Caco-2 (cell line): Measurements from ENCODE around the gene USO1. TPM values are rescaled to one million over a fixed set of nuclear protein-coding genes. Genes with fewer than 3 reads are reported as not detected.
"Not testable (repeated sequence)": the region's sequence is repeated elsewhere in the genome, so short reads cannot be mapped to it uniquely, and the experiment has no call there.

Experiments
- BruUV-seq: library from RNA; stranded (reverse); fragments of 400-500 nt; replicated peaks from 2 replicates; lab custom pipeline; 2021; lab: Mats Ljungman, UMichigan
- CTCF ChIA-PET: fragments of 300-600 bp; sonication (Branson Sonifier 250); formaldehyde crosslinking; loops from one replicate; lab custom pipeline; 2022; ENCODE audit warnings: antibody characterized with exemption; lab: Charles Lee
- POLR2A ChIA-PET: fragments of 300-600 bp; sonication (Branson Sonifier 250); formaldehyde crosslinking; loops from one replicate; lab custom pipeline; 2022; ENCODE audit warnings: antibody characterized with exemption; lab: Charles Lee
- DNase-seq, 2 experiments: peaks; one replicate each; pipeline versions ENCODE4 v3.0.0 to v3.0.0-alpha.2; 2020 to 2022
- H3K27me3 ChIP-seq: replicated peaks from 2 replicates; pipeline ENCODE4 v1.6.0; 2011; ENCODE audit warnings: low read length; ENCODE audit not compliant: control insufficient read depth, insufficient read depth
- H3K36me3 ChIP-seq: 2 replicates; pipeline ENCODE4 v1.5.1; 2011; ENCODE audit warnings: low read length; ENCODE audit not compliant: control insufficient read depth, insufficient read depth
- H3K4me1 ChIP-seq: fragments of 250-450 bp; sonication (Bioruptor Pico); 2 replicates; pipeline ENCODE4 v1.5.1; 2020; ENCODE audit warnings: mild to moderate bottlenecking
- H3K4me3 ChIP-seq: 2 replicates; pipeline ENCODE4 v1.5.1; 2011; ENCODE audit warnings: low read depth, mild to moderate bottlenecking, control low read depth, low read length
- H3K9me3 ChIP-seq: fragments of 250-450 bp; sonication (Bioruptor Pico); 2 replicates; pipeline ENCODE4 v1.5.1; 2020; ENCODE audit warnings: mild to moderate bottlenecking, moderate library complexity
- H3K27ac Mint-ChIP-seq: one replicate; pipeline ENCODE4 v1.8.0; 2022; ENCODE audit warnings: mixed read lengths; ENCODE audit not compliant: unreplicated experiment
- H3K27me3 Mint-ChIP-seq: one replicate; pipeline ENCODE4 v1.8.0; 2022; ENCODE audit warnings: mixed read lengths; ENCODE audit not compliant: insufficient read depth, unreplicated experiment
- H3K36me3 Mint-ChIP-seq: one replicate; pipeline ENCODE4 v1.8.0; 2022; ENCODE audit warnings: mild to moderate bottlenecking, mixed read lengths; ENCODE audit not compliant: insufficient read depth, unreplicated experiment
- H3K4me1 Mint-ChIP-seq: one replicate; pipeline ENCODE4 v1.8.0; 2022; ENCODE audit warnings: low read depth, mixed read lengths; ENCODE audit not compliant: unreplicated experiment
- H3K4me3 Mint-ChIP-seq: one replicate; pipeline ENCODE4 v1.8.0; 2022; ENCODE audit warnings: mild to moderate bottlenecking, moderate library complexity, mixed read lengths; ENCODE audit not compliant: unreplicated experiment
- H3K9me3 Mint-ChIP-seq: one replicate; pipeline ENCODE4 v1.8.0; 2022; ENCODE audit warnings: mixed read lengths; ENCODE audit not compliant: unreplicated experiment
- CTCF ChIP-seq, 2 experiments: fragments of 200-600 bp in 1 of 2; IDR thresholded peaks; 1 replicate in 1 of 2; 2 replicates in 1 of 2; pipeline versions ENCODE4 v1.5.1 to v1.8.0; 2011 to 2022; ENCODE audit warnings: antibody characterized with exemption in 1 of 2, control low read depth in 1 of 2, inconsistent platforms in 1 of 2, low read depth in 1 of 2, low read length in 1 of 2, mild to moderate bottlenecking in 1 of 2, moderate library complexity in 1 of 2; ENCODE audit not compliant: insufficient read depth in 1 of 2, severe bottlenecking in 1 of 2, unreplicated experiment in 1 of 2
- intact Hi-C: fragments of 100-400 bp; cut with micrococcal nuclease; formaldehyde crosslinking; loops from one replicate; pipeline ENCODE4 v1.10.0; 2022; ENCODE audit not compliant: unreplicated experiment
- total RNA-seq: library from RNA; stranded (reverse); gene quantifications from 2 replicates; pipeline ENCODE4 v1.2.3, GENCODE V29; 2022

USO1 gene
- total RNA-seq, 1 experiment from 2014 or later: 59.7 TPM

DNA sequence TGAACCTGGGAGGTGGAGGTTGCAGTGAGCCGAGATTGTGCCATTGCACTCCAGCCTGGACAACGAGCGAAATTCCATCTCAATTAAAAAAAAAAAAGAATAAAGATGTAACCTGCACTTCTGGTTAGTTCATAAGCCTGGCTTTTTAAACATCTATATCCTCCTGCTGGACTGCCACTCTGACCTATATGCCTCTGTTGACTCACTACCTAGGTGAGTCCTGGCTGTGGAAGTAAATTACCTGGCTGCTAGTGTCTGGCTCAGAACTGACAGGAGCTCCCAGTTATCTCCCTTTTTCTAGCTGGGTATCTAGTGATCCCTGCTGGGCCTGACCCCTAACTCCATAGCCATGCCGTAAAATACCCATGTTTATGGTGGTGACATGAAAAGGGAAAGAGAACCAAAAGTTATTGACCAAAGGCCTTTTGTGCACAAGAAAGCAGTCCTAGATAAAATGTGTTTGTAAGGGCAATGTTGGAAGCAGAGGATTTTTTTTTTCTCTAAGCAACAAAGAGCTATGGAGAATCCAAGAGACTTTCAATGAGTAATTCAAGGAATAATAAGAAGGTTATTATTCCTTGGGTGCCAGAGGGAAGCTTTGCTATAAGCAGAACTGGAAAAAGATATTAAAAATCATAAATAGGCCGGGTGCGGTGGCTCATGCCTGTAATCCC, 40.8 kb upstream of the USO1 start:
- CTCF ChIA-PET: no interaction called here
- H3K4me3 Mint-ChIP-seq: no peak overlapping the region
- no peak for DNase-seq
- H3K27me3 Mint-ChIP-seq: no peaks in the 10 kb centered on the region
- no peaks in the 10 kb centered on the region for H3K27me3 ChIP-seq
- no peak overlapping the region for H3K4me3 ChIP-seq
- POLR2A ChIA-PET: interaction anchor here (0.6 kb wide), 1 partner anchor 164 kb away, joined by 3 read pairs; no protein-coding TSS in a partner anchor
- H3K9me3 ChIP-seq: no peaks in the 10 kb centered on the region; the same call in 1 of the 2 replicates
- H3K27ac Mint-ChIP-seq: no peak overlapping the region
- no peaks in the 10 kb centered on the region for H3K36me3 ChIP-seq
- no TSS peak for BruUV-seq
- no peaks in the 10 kb centered on the region for H3K9me3 Mint-ChIP-seq
- H3K4me1 ChIP-seq: no peaks in the 10 kb centered on the region
- intact Hi-C loops: no loop called here
- TF ChIP-seq CTCF (IDR thresholded peaks at IDR 0.05; ENCODE audit: insufficient read depth in 1 of 2, low read depth in 1 of 2, low read length in 1 of 2, severe bottlenecking in 1 of 2, unreplicated experiment in 1 of 2): no peak
- H3K36me3 Mint-ChIP-seq: no peaks in the 10 kb centered on the region
- H3K4me1 Mint-ChIP-seq: no peaks in the 10 kb centered on the region

GRCh38 chr4:75685546-75686189, 38.7 kb upstream of the USO1 start:
- Mint-ChIP-seq H3K4me1 (no peaks in the 10 kb centered on the region), H3K36me3 (no peaks in the 10 kb centered on the region), H3K9me3 (no peaks in the 10 kb centered on the region), H3K27me3 (no peaks in the 10 kb centered on the region), H3K4me3 (no peak overlapping the region), H3K27ac (no peak overlapping the region)
- CTCF ChIA-PET: interaction anchor here (0.7 kb wide), 1 partner anchor 39 kb away, joined by 3 read pairs; the partner anchor contains the start of gene USO1
- H3K4me3 ChIP-seq: no peak overlapping the region
- no peaks in the 10 kb centered on the region for H3K4me1 ChIP-seq
- no peak for TF ChIP-seq CTCF (IDR thresholded peaks at IDR 0.05; ENCODE audit: insufficient read depth in 1 of 2, low read depth in 1 of 2, low read length in 1 of 2, severe bottlenecking in 1 of 2, unreplicated experiment in 1 of 2)
- no peak for DNase-seq
- H3K27me3 ChIP-seq: no peaks in the 10 kb centered on the region
- BruUV-seq: no TSS peak
- POLR2A ChIA-PET: no interaction called here
- no peaks in the 10 kb centered on the region; the same call in 1 of the 2 replicates for H3K9me3 ChIP-seq
- intact Hi-C loops: no loop called here
- no peaks in the 10 kb centered on the region; the same call in 1 of the 2 replicates for H3K36me3 ChIP-seq

DNA sequence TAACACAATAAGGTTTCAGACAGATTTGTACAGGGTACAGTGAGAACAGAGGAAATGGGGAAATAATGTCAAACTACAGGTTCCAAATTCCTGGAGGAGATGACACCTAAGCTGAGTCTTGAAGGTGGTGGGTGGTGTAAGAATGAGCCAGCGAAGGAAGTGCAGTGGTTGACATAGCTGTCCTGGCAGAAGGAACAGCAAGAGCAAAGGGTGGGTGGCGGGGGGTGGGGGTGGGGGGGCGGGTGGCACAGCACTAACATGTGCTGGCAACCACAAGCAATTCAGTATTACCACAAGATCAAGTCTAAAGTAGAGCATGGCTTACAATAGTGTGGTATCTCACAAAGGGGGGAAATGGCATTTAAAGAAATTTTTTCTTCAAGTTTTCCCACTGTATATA, 38.0 kb upstream of the USO1 start:
- Mint-ChIP-seq H3K27ac (no peak overlapping the region), H3K27me3 (no peaks in the 10 kb centered on the region), H3K4me1 (no peaks in the 10 kb centered on the region), H3K36me3 (no peaks in the 10 kb centered on the region), H3K4me3 (no peak overlapping the region), H3K9me3 (no peaks in the 10 kb centered on the region)
- Histone ChIP-seq H3K27me3 (no peaks in the 10 kb centered on the region), H3K9me3 (no peaks in the 10 kb centered on the region; the same call in 1 of the 2 replicates), H3K4me3 (no peak overlapping the region), H3K36me3 (no peaks in the 10 kb centered on the region; the same call in 1 of the 2 replicates), H3K4me1 (no peaks in the 10 kb centered on the region)
- no peak for TF ChIP-seq CTCF (IDR thresholded peaks at IDR 0.05; ENCODE audit: insufficient read depth in 1 of 2, low read depth in 1 of 2, low read length in 1 of 2, severe bottlenecking in 1 of 2, unreplicated experiment in 1 of 2)
- ChIA-PET CTCF (no interaction called here), POLR2A (no interaction called here)
- BruUV-seq: no TSS peak
- DNase-seq: no peak
- intact Hi-C loops: no loop called here

DNA sequence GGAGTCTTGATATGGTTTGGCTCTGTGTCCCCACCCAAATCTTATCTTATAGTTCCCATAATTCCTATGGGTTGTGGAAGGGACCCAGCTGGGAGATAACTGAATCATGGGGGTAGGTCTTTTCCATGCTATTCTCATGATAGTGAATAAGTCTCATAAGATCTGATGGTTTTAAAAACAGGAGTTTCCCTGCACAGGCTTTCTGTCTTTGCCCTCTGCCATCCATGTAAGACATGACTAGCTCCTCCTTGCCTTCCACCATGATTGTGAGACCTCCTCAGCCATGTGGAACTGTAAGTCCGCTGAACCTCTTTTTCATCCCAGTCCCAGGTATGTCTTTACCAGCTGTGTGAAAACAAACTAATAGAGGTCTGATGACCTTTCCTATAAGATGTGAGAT, 37.3 kb upstream of the USO1 start:
- H3K36me3 Mint-ChIP-seq, H3K36me3 ChIP-seq, DNase-seq, H3K9me3 ChIP-seq, BruUV-seq, H3K27ac Mint-ChIP-seq, H3K4me1 ChIP-seq, H3K27me3 Mint-ChIP-seq, H3K4me3 ChIP-seq, H3K9me3 Mint-ChIP-seq, H3K27me3 ChIP-seq, H3K4me1 Mint-ChIP-seq, POLR2A ChIA-PET, intact Hi-C loops, H3K4me3 Mint-ChIP-seq, CTCF ChIA-PET: not testable (repeated sequence)
